Measurements from ENCODE around the gene TEX14.

DNA sequence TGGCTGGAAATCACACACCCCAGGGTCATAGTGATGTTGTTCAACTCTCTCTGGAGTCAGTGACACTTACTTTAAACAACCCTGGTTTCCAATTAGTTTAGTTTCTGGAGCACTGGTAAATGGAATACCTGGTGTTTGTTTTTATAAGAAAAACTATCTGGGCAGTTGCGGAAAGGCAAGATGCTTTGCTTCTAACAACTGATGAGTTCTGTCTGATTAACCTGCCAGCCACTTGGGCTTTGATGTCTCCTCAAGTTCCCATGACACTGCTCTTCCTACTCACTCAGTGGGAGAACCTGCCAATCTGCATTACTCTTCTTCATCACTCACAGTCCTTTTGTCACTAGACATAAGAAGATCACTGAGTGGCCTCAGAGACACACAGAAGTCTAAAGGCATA lies 98.7 kb downstream of the TEX14 start:
- TF ChIP-seq POLR2A (IDR thresholded peaks at IDR 0.05): no peak
- TF ChIP-seq, protein P1, sequence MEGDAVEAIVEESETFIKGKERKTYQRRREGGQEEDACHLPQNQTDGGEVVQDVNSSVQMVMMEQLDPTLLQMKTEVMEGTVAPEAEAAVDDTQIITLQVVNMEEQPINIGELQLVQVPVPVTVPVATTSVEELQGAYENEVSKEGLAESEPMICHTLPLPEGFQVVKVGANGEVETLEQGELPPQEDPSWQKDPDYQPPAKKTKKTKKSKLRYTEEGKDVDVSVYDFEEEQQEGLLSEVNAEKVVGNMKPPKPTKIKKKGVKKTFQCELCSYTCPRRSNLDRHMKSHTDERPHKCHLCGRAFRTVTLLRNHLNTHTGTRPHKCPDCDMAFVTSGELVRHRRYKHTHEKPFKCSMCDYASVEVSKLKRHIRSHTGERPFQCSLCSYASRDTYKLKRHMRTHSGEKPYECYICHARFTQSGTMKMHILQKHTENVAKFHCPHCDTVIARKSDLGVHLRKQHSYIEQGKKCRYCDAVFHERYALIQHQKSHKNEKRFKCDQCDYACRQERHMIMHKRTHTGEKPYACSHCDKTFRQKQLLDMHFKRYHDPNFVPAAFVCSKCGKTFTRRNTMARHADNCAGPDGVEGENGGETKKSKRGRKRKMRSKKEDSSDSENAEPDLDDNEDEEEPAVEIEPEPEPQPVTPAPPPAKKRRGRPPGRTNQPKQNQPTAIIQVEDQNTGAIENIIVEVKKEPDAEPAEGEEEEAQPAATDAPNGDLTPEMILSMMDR (IDR thresholded peaks at IDR 0.05): no peak
